GM12864 (cell line): ENCODE data around the gene OLIG1.

Experiments used
- DNase-seq: peaks from one replicate; pipeline ENCODE4 v3.0.0-alpha.2; 2011; ENCODE audit warnings: low read depth
- H3K4me3 ChIP-seq: 2 replicates; pipeline ENCODE4 v1.5.1; 2011; ENCODE audit warnings: mild to moderate bottlenecking, low read depth, low read length, control low read depth
- CTCF ChIP-seq: IDR thresholded peaks from 2 replicates; pipeline ENCODE4 v1.5.1; 2011; ENCODE audit warnings: low read depth, mild to moderate bottlenecking, moderate library complexity, low read length, control low read depth, inconsistent platforms; ENCODE audit errors: missing control alignments

OLIG1 gene

GRCh38 chr21:33037501-33037900 lies 32.4 kb upstream of the OLIG1 start:
- DNase-seq = no peak
- TF ChIP-seq CTCF = no peak
- H3K4me3 ChIP-seq = no peak overlapping the region

- no peak for TF ChIP-seq CTCF
- no peak for DNase-seq
- H3K4me3 ChIP-seq = no peak overlapping the region
Observed at GRCh38 chr21:33039536-33039935, 30.4 kb upstream of the OLIG1 start.

GRCh38 chr21:33040215-33040614 lies 29.7 kb upstream of the OLIG1 start:
- DNase-seq = no peak
- TF ChIP-seq CTCF = no peak
- H3K4me3 ChIP-seq = no peak overlapping the region

- no peak for DNase-seq
- no peak for TF ChIP-seq CTCF
- H3K4me3 ChIP-seq = no peak overlapping the region
Observed at GRCh38 chr21:33041981-33042380, 28.0 kb upstream of the OLIG1 start.

- no peak for TF ChIP-seq CTCF
- H3K4me3 ChIP-seq = no peak overlapping the region
- no peak for DNase-seq
Observed at GRCh38 chr21:33042812-33043211, 27.1 kb upstream of the OLIG1 start.

GRCh38 chr21:33046455-33046854 lies 23.5 kb upstream of the OLIG1 start:
- H3K4me3 ChIP-seq = no peak overlapping the region
- no peak for TF ChIP-seq CTCF
- DNase-seq = no peak

- H3K4me3 ChIP-seq = no peak overlapping the region
- TF ChIP-seq CTCF = no peak
- DNase-seq = no peak
Observed at GRCh38 chr21:33047231-33047630, 22.7 kb upstream of the OLIG1 start.
